Glutamatergic neuron (in vitro differentiated cells): ENCODE results near the gene SPSB4. TPM values are rescaled to one million over a fixed set of nuclear protein-coding genes. Genes with fewer than 3 reads are reported as not detected.

Experiments
- DNase-seq: peaks from one replicate; pipeline ENCODE4 v3.0.0; 2022
- H3K27ac Mint-ChIP-seq: one replicate; pipeline ENCODE4 v1.8.0; 2020; ENCODE audit warnings: mild to moderate bottlenecking, mixed read lengths, inconsistent platforms; ENCODE audit not compliant: unreplicated experiment
- H3K27me3 Mint-ChIP-seq: one replicate; pipeline ENCODE4 v1.8.0; 2020; ENCODE audit warnings: mild to moderate bottlenecking, moderate library complexity, mixed read lengths, inconsistent platforms; ENCODE audit not compliant: unreplicated experiment
- H3K36me3 Mint-ChIP-seq: one replicate; pipeline ENCODE4 v1.8.0; 2020; ENCODE audit warnings: mild to moderate bottlenecking, mixed read lengths, inconsistent platforms; ENCODE audit not compliant: unreplicated experiment
- H3K4me1 Mint-ChIP-seq: one replicate; pipeline ENCODE4 v1.8.0; 2020; ENCODE audit warnings: mild to moderate bottlenecking, low read depth, mixed read lengths, inconsistent platforms; ENCODE audit not compliant: unreplicated experiment
- H3K4me3 Mint-ChIP-seq: one replicate; pipeline ENCODE4 v1.8.0; 2020; ENCODE audit warnings: mild to moderate bottlenecking, mixed read lengths, inconsistent platforms; ENCODE audit not compliant: unreplicated experiment
- H3K9me3 Mint-ChIP-seq: one replicate; pipeline ENCODE4 v1.8.0; 2020; ENCODE audit warnings: mild to moderate bottlenecking, moderate library complexity, mixed read lengths, inconsistent platforms; ENCODE audit not compliant: unreplicated experiment
- CTCF ChIP-seq: fragments of 200-600 bp; sonication (generic); IDR thresholded peaks from one replicate; pipeline ENCODE4 v1.5.0; 2021; ENCODE audit not compliant: partially characterized antibody, unreplicated experiment
- total RNA-seq: library from RNA; stranded (reverse); fragmentation: NEBNext Ultra II Directional; extraction: Animal tissue kit (Norgen Biotek cat#: 25700); gene quantifications from one replicate; pipeline ENCODE4 v1.2.1, GENCODE V29; 2021; ENCODE audit not compliant: unreplicated experiment

The SPSB4 gene
- total RNA-seq, 1 donor from 2014 or later, result 98.4 TPM

- peaks cover 10% of the 10 kb centered on the region for H3K36me3 Mint-ChIP-seq
- peak overlapping the region; percentile 23 for H3K27ac Mint-ChIP-seq
- DNase-seq, result no peak
- TF ChIP-seq CTCF, result no peak
- no peak overlapping the region for H3K4me3 Mint-ChIP-seq
- H3K27me3 Mint-ChIP-seq, result peaks cover 13% of the 10 kb centered on the region
- H3K9me3 Mint-ChIP-seq, result peaks cover 10% of the 10 kb centered on the region
- peaks cover 17% of the 10 kb centered on the region for H3K4me1 Mint-ChIP-seq
These were observed 96.5 kb downstream of the SPSB4 start for GRCh38 chr3:141147657-141148056.

GRCh38 chr3:141148169-141148568, 97.0 kb downstream of the SPSB4 start:
- peak overlapping the region; percentile 23 for H3K27ac Mint-ChIP-seq
- peaks cover 7% of the 10 kb centered on the region for H3K9me3 Mint-ChIP-seq
- no peak for DNase-seq
- peaks cover 22% of the 10 kb centered on the region for H3K4me1 Mint-ChIP-seq
- H3K36me3 Mint-ChIP-seq, result peaks cover 6% of the 10 kb centered on the region
- H3K27me3 Mint-ChIP-seq, result peaks cover 16% of the 10 kb centered on the region
- H3K4me3 Mint-ChIP-seq, result no peak overlapping the region
- TF ChIP-seq CTCF, result no peak

- no peak for DNase-seq
- Mint-ChIP-seq H3K4me3 (no peak overlapping the region), H3K27me3 (peaks cover 16% of the 10 kb centered on the region), H3K9me3 (peaks cover 8% of the 10 kb centered on the region), H3K36me3 (peaks cover 5% of the 10 kb centered on the region), H3K27ac (no peak overlapping the region), H3K4me1 (peaks cover 27% of the 10 kb centered on the region)
- no peak for TF ChIP-seq CTCF
These were observed 97.6 kb downstream of the SPSB4 start for GRCh38 chr3:141148770-141149169.

- no peak for TF ChIP-seq CTCF
- Mint-ChIP-seq H3K36me3 (peaks cover 5% of the 10 kb centered on the region), H3K4me1 (peaks cover 35% of the 10 kb centered on the region), H3K27ac (no peak overlapping the region), H3K9me3 (peaks cover 9% of the 10 kb centered on the region), H3K4me3 (no peak overlapping the region), H3K27me3 (peaks cover 14% of the 10 kb centered on the region)
- no peak for DNase-seq
These were observed 99.1 kb downstream of the SPSB4 start for GRCh38 chr3:141150081-141150830.

- no peak for TF ChIP-seq CTCF
- DNase-seq, result no peak
- Mint-ChIP-seq H3K4me3 (no peak overlapping the region), H3K9me3 (peaks cover 9% of the 10 kb centered on the region), H3K36me3 (peaks cover 5% of the 10 kb centered on the region), H3K4me1 (peaks cover 39% of the 10 kb centered on the region), H3K27ac (no peak overlapping the region), H3K27me3 (peaks cover 14% of the 10 kb centered on the region)
These were observed 99.8 kb downstream of the SPSB4 start for GRCh38 chr3:141150931-141151330.
